Activated CD4-positive, CD25-positive, alpha-beta regulatory T cell (primary cell): Measurements from ENCODE around the gene DGUOK.
"Not testable (repeated sequence)": the region's sequence is repeated elsewhere in the genome, so short reads cannot be mapped to it uniquely, and the experiment has no call there.

Source experiments
- DNase-seq, 4 experiments: peaks; one replicate each; lab custom pipeline; 2025; lab: John Stamatoyannopoulos, UW

Gene DGUOK

GRCh38 chr2:73920577-73921545 lies 5.8 kb upstream of the DGUOK start:
- no peak for DNase-seq

GRCh38 chr2:73921581-73921980 lies 5.1 kb upstream of the DGUOK start:
- no peak for DNase-seq

GRCh38 chr2:73922681-73923080 lies 4.0 kb upstream of the DGUOK start:
- no peak for DNase-seq

- no peak for DNase-seq
Observed at GRCh38 chr2:73925033-73925704, 1.5 kb upstream of the DGUOK start.

- no peak for DNase-seq
Observed at GRCh38 chr2:73925853-73926492, 707 bp upstream of the DGUOK start.

GRCh38 chr2:73927344-73927743 lies 664 bp downstream of the DGUOK start:
- no peak for DNase-seq

- DNase-seq, result no peak
Observed at GRCh38 chr2:73928963-73929347, 2.3 kb downstream of the DGUOK start.

GRCh38 chr2:73930386-73930785 lies 3.7 kb downstream of the DGUOK start:
- DNase-seq, result no peak

- no peak for DNase-seq
Observed at GRCh38 chr2:73931531-73932500, 5.1 kb downstream of the DGUOK start.

GRCh38 chr2:73933194-73933593 lies 6.5 kb downstream of the DGUOK start:
- DNase-seq, result no peak

GRCh38 chr2:73935641-73936040 lies 9.0 kb downstream of the DGUOK start:
- no peak for DNase-seq

GRCh38 chr2:73937103-73937885 lies 10.6 kb downstream of the DGUOK start:
- DNase-seq, result no peak

GRCh38 chr2:73937899-73938298 lies 11.2 kb downstream of the DGUOK start:
- no peak for DNase-seq

- DNase-seq, result no peak
Observed at GRCh38 chr2:73938718-73939352, 12.2 kb downstream of the DGUOK start.

GRCh38 chr2:73939419-73939818 lies 12.7 kb downstream of the DGUOK start:
- DNase-seq, result no peak

GRCh38 chr2:73940066-73940465 lies 13.4 kb downstream of the DGUOK start:
- DNase-seq, result not testable (repeated sequence)

GRCh38 chr2:73942664-73943063 lies 16.0 kb downstream of the DGUOK start:
- no peak for DNase-seq

GRCh38 chr2:73944714-73945113 lies 18.0 kb downstream of the DGUOK start:
- no peak for DNase-seq

GRCh38 chr2:73946215-73946614 lies 19.5 kb downstream of the DGUOK start:
- no peak for DNase-seq

- DNase-seq, result no peak
Observed at GRCh38 chr2:73946666-73947065, 20.0 kb downstream of the DGUOK start.
